Uterus (tissue), 4 donors: ENCODE results near the gene ATXN7L1. TPM values are rescaled to one million over a fixed set of nuclear protein-coding genes. Genes with fewer than 3 reads are reported as not detected.
A peak's percentile ranks its signal among the peaks of the same experiment; 100 is the strongest.

Source experiments
- DNase-seq, 2 donors: peaks; one replicate each; pipeline ENCODE4 v3.0.0-alpha.2; 2019 to 2020
- H3K27ac ChIP-seq, 2 donors: fragments of 200-600 bp; sonication (generic); 1 replicate in 1 of 2; 2 replicates in 1 of 2; pipeline ENCODE4 v1.5.1; 2016 to 2018
- H3K27me3 ChIP-seq, 2 donors: fragments of 200-600 bp; sonication (generic); one replicate each; pipeline ENCODE4 v1.5.1; 2018 to 2019; ENCODE audit warnings: control low read depth in 1 of 2
- H3K36me3 ChIP-seq, 2 donors: fragments of 200-600 bp; sonication (generic); one replicate each; pipeline ENCODE4 v1.5.1; 2019; ENCODE audit warnings: control low read depth in 1 of 2
- H3K4me1 ChIP-seq, 2 donors: fragments of 200-600 bp; sonication (generic); one replicate each; pipeline ENCODE4 v1.5.1; 2018 to 2019; ENCODE audit warnings: control low read depth in 1 of 2
- H3K4me3 ChIP-seq, 2 donors: fragments of 200-600 bp; sonication (generic); 1 replicate in 1 of 2; 2 replicates in 1 of 2; pipeline ENCODE4 v1.5.1; 2018 to 2019; ENCODE audit warnings: mild to moderate bottlenecking in 1 of 2
- H3K9me3 ChIP-seq, 2 donors: fragments of 200-600 bp; sonication (generic); one replicate each; pipeline ENCODE4 v1.5.1; 2019; ENCODE audit warnings: control low read depth in 1 of 2
- POLR2A ChIP-seq, 2 donors: fragments of 450-650 bp; IDR thresholded peaks; one replicate each; pipeline ENCODE4 v1.6.1; 2016; ENCODE audit warnings: antibody characterized with exemption in 2 of 2, mild to moderate bottlenecking in 1 of 2, moderate library complexity in 1 of 2
- intact Hi-C: fragments of 100-400 bp; cut with DNase I; formaldehyde crosslinking; loops from one replicate; pipeline ENCODE4 v1.15.1; 2023; ENCODE audit warnings: low total_unique reads
- total RNA-seq, 4 donors: library from RNA; depleted of rRNA in 3 of 4; stranded (reverse); fragments of >200 nt in 3 of 4; gene quantifications; one replicate each; pipeline versions ENCODE4 v1.1.0 to v1.2.4, GENCODE V29; 2014 to 2023
- TF ChIP-seq, protein P1 (sequence below), 4 experiments: fragments of 200-600 bp in 2 of 4; fragments of 450-650 bp in 2 of 4; sonication (generic) in 2 of 4; IDR thresholded peaks; one replicate each; pipeline ENCODE4 v1.5.1; 2016 to 2019; ENCODE audit warnings: antibody characterized with exemption in 4 of 4, mild to moderate bottlenecking in 2 of 4, moderate library complexity in 1 of 4
- donor health status: DM: yes; HTN: yes; CAD: no.

The ATXN7L1 gene
- total RNA-seq, 4 donors from 2014 or later: 4.4 to 22.4 (median 11.0) TPM

DNA sequence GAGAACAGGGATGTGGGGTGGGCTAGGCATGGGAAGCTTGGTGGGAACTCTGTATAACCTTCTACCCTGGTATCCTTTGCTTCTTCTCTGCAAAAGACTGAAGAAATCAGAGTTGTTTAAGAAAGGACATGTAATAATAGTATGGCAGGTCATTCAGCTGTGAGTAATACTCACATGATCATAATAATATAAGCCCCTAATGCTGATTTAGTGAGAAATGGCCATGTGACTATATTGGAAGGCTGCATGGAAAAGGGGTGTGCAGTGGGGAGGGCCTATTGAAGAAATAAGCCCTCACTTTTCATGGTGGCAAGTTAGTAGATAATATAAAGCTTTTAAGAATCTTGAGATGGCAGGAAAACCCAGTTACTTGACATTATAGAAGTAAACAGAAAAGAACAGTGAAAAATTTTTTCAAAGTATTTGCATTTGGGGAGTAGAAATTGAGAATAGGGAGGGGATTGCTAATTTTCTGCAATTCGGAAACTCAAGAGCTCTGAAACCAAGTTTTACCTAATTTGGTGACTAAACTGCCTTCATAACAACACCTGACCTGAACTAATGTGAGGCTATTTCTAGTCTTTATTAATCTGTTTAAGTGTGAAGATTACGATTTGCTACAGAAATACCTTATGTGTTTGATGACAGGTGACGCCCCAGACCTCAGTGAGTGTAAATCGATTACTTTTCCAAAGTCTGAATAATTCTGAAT lies 44.4 kb downstream of the ATXN7L1 start:
- intact Hi-C loops: no loop called here
- Histone ChIP-seq H3K4me3 (no peak overlapping the region), H3K27me3 (no peaks in the 10 kb centered on the region), H3K9me3 (no peaks in the 10 kb centered on the region), H3K4me1 (peaks cover 0 to 25% of the 10 kb centered on the region in 2 donors), H3K36me3 (no peaks in the 10 kb centered on the region), H3K27ac (peak overlapping the region; percentile 43 to 89)
- DNase-seq: no peak
- TF ChIP-seq, protein P1, sequence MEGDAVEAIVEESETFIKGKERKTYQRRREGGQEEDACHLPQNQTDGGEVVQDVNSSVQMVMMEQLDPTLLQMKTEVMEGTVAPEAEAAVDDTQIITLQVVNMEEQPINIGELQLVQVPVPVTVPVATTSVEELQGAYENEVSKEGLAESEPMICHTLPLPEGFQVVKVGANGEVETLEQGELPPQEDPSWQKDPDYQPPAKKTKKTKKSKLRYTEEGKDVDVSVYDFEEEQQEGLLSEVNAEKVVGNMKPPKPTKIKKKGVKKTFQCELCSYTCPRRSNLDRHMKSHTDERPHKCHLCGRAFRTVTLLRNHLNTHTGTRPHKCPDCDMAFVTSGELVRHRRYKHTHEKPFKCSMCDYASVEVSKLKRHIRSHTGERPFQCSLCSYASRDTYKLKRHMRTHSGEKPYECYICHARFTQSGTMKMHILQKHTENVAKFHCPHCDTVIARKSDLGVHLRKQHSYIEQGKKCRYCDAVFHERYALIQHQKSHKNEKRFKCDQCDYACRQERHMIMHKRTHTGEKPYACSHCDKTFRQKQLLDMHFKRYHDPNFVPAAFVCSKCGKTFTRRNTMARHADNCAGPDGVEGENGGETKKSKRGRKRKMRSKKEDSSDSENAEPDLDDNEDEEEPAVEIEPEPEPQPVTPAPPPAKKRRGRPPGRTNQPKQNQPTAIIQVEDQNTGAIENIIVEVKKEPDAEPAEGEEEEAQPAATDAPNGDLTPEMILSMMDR (IDR thresholded peaks at IDR 0.05): no peak
- no peak for TF ChIP-seq POLR2A (IDR thresholded peaks at IDR 0.05)

DNA sequence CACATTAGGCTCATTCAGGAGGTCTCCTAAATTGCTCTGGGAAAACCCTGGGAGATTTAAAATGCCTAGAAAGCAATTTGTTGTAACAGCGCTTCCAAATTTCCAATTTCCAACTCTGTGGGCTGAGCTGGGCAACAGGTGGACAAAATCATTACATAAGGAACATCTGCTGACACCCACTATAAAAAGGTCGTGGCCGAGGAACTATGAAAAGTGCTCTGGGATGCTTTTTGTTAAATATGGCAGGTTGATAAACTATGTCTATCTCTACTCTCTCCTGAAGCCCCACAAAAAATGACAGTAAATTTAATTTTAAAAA lies 45.1 kb downstream of the ATXN7L1 start:
- DNase-seq: no peak
- peak overlapping the region; percentile 43 to 89 for H3K27ac ChIP-seq
- no peaks in the 10 kb centered on the region for H3K27me3 ChIP-seq
- intact Hi-C loops: no loop called here
- no peak overlapping the region for H3K4me3 ChIP-seq
- H3K9me3 ChIP-seq: no peaks in the 10 kb centered on the region
- peaks cover 0 to 25% of the 10 kb centered on the region in 2 donors for H3K4me1 ChIP-seq
- no peaks in the 10 kb centered on the region for H3K36me3 ChIP-seq
- TF ChIP-seq POLR2A (IDR thresholded peaks at IDR 0.05): no peak
- TF ChIP-seq, protein P1 (IDR thresholded peaks at IDR 0.05): no peak

DNA sequence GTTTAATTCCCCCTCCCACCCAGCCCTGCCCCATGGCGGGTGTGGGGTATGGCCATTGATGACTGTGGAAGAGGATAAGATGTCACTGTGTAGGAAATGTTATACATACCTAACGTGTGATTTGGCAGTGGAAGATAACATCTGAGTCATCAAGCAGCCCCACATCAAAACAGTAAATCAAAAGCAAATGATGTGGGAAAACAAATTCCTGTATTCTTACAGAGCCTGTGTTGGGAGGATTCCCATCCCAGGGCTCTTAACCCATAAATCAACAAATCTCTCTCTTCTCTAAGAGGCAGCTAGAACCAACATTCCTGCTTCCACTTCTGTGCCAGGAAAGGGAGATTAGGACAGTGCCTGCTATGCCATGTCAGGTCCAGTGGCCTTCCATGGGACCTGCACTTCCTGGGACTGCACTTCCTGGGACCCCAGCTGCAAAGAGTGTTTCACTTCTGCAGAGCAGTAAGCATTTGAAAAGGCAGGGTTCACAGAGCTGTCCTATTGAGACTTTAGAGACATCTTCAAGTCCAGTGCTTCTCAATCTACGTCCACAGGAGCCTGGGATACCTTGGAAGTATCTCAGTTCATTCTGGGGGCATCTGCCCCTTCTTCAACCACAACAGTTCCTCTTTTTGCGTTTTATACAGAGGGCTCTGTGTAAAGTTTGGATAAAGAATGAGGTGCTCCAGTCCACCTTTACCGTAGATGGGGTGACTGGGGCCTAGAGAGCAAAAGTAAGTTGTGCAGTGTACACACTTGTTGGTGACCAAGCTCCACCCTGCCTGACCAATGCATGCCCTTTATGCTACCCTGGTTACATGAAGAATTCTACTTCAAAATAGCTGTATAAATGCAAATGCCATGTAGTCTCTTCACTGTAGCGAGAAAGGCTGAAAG lies 45.7 kb downstream of the ATXN7L1 start:
- Histone ChIP-seq H3K9me3 (no peaks in the 10 kb centered on the region), H3K27ac (peak overlapping the region; percentile 70 to 89), H3K27me3 (no peaks in the 10 kb centered on the region), H3K4me1 (peaks cover 0 to 25% of the 10 kb centered on the region in 2 donors), H3K4me3 (no peak overlapping the region), H3K36me3 (no peaks in the 10 kb centered on the region)
- TF ChIP-seq, protein P1 (IDR thresholded peaks at IDR 0.05): no peak
- TF ChIP-seq POLR2A (IDR thresholded peaks at IDR 0.05): no peak
- intact Hi-C loops: no loop called here
- peak in 1 of 2 donors; percentile 62 for DNase-seq

DNA sequence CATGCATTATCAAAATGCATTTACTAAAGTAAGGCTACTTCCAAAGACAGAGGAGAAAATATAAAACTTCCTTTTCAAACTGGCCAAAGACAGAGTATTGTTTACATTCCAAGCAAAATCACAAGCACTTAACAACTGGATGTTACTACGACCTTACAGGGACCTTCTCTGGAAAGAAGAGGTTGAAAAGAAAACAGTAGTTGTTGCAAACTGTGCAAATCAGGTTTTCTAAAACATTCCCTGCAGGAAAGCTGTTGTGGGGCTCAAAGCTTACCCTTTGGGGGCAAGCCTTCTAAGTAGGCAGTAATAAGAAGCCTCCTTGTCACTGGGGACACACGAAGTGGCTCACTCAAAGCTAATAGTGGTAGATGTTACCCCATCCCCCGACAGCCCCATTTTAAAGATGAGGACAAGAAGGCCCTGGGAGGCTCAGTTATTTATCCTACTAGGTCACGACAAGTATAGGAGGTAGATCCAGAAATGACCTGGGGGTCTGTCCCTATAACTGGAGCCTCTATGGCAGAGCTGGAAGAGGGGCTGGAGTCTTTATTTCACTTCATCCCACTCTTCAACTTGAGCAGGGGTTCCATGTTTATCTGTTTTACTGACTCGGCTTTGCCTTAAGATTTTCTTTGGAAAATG lies 46.6 kb downstream of the ATXN7L1 start:
- intact Hi-C loops: no loop called here
- H3K4me1 ChIP-seq: peaks cover 0 to 25% of the 10 kb centered on the region in 2 donors

More for the DNA sequence above, 46.6 kb downstream of the ATXN7L1 start:
- TF ChIP-seq POLR2A (IDR thresholded peaks at IDR 0.05): no peak
- TF ChIP-seq, protein P1 (IDR thresholded peaks at IDR 0.05): no peak
- DNase-seq: no peak
- Histone ChIP-seq H3K9me3 (no peaks in the 10 kb centered on the region), H3K36me3 (no peaks in the 10 kb centered on the region), H3K27me3 (no peaks in the 10 kb centered on the region), H3K27ac (peak overlapping the region; percentile 70 to 89), H3K4me3 (no peak overlapping the region)
